ENCODE results near the gene EIPR1.
"Not testable (repeated sequence)": the region's sequence is repeated elsewhere in the genome, so short reads cannot be mapped to it uniquely, and the experiment has no call there.

The EIPR1 gene

GRCh38 chr2:3291750-3292149 is 85.9 kb downstream of the EIPR1 start:
- no peak overlapping the region for H3K27ac ChIP-seq
- no peak for DNase-seq (ENCODE audit: low read depth, low spot score)

DNA sequence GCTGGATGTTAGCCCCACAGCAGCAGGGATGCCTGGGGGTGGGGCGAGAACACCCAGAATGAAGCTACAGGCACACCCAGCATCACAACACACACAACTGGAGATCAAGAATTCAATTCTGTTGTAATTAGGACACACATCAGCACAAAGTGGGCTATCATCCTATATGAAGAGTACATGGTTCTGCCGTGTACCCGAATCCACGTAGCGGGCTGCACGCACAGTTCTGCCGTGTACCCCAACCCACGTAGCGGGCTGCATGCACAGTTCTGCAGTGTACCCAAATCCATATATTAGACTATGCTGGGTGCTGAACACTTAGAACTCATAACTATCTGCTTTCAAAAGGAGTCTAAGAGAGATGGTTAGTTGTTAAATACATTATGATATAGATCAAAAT is 86.5 kb downstream of the EIPR1 start:
- no peak overlapping the region for H3K27ac ChIP-seq
- DNase-seq (ENCODE audit: low read depth, low spot score): no peak

- H3K27ac ChIP-seq: no peak overlapping the region
- DNase-seq (ENCODE audit: low read depth, low spot score): no peak
Observed at GRCh38 chr2:3290655-3291054, 87.0 kb downstream of the EIPR1 start.

DNA sequence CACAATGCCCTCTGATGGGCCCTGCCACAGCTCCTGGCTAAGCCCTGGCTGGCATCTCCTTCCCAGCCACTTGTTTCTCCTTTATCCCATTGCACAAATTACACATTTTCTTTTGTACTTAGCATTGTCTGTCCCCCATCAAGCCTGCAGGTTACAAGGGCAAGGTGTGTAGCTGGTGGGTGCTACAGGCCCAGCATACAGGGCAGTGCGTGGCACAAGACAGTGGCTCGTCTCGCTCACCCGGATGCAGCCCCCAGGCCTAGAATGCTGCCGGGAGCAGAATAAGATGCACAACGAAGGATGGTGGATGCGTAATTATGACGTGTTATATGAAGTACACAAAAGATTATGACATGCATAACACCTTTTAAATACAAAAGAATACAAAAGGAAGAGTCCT is 87.6 kb downstream of the EIPR1 start:
- no peak overlapping the region for H3K27ac ChIP-seq
- DNase-seq (ENCODE audit: low read depth, low spot score): no peak

DNA sequence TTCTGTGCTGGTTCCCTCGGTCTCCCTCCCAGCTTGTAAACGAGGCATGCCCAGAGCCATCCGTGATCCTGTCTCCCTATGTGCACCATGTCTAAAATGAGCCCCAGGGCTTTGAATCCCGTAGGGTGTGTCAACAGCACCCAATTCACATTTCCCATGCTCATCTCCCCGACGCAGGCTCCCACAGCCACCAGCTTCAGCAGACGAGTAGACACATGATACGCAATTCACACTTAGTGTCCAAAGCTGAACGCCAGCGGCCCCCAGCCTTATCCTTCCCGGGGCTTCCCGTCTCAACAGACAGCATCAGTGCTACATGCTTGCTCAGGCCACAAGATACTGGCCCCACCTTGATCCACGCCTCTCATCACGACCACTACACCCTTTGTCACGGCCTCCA is 88.1 kb downstream of the EIPR1 start:
- DNase-seq (ENCODE audit: low read depth, low spot score): no peak
- H3K27ac ChIP-seq: no peak overlapping the region

GRCh38 chr2:3289171-3289515 is 88.5 kb downstream of the EIPR1 start:
- DNase-seq (ENCODE audit: low read depth, low spot score): no peak
- H3K27ac ChIP-seq: no peak overlapping the region

GRCh38 chr2:3288470-3289170 is 89.0 kb downstream of the EIPR1 start:
- no peak for DNase-seq (ENCODE audit: low read depth, low spot score)
- H3K27ac ChIP-seq: no peak overlapping the region

- DNase-seq (ENCODE audit: low read depth, low spot score): no peak
- H3K27ac ChIP-seq: no peak overlapping the region
Observed at GRCh38 chr2:3287896-3288295, 89.7 kb downstream of the EIPR1 start.

DNA sequence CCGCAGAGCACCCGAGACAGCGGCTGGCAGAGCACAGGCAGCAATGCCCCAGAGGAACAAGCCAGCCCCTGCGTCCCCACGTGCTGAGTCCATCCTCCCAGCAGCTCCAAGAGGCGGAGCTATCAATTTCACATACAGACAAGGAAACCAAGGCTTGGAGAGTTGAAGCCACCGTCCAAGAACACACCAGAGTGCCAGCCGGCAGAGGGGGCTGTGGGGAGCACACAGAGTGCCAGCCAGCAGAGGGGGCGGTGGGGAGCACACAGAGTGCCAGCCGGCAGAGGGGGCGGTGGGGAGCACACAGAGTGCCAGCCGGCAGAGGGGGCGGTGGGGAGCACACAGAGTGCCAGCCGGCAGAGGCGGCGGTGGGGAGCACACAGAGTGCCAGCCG is 91.0 kb downstream of the EIPR1 start:
- H3K27ac ChIP-seq; DNase-seq (ENCODE audit: low read depth, low spot score): not testable (repeated sequence)

DNA sequence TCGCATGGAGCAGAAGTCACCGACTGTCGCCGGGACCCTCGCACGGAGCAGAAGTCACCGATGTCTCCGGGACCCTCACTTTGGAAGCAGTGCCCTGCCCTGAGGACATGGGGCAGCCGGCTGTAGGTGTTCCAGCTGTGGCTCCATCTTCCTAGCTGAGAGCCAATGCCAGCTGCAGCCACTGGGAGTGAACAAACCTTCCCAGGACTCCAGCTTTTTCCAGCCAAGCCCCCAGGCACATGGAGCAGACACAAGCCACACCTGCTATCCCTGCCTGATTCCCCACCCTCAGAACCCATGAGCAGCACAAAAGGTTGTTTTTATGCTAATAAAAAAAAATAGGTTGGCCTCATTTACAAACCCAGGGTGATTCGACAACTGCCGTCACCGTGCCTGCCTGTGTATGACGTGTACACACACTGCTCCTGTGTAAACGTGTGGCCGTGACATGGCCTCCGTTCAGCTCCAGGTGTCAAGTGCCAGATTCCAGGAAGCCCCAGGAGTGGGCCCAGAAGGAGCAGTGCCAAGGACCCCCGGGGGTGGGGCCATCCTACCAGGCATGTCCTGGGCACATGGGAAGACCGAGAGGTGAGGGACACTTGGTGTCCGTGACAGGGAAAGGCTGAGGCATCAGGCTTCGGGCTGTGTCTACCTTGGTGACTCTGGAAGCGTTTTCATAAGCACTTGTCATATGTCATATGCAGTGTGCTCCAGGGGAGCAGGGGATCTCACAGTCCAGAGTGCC is 91.5 kb downstream of the EIPR1 start:
- DNase-seq (ENCODE audit: low read depth, low spot score): no peak
- no peak overlapping the region for H3K27ac ChIP-seq

GRCh38 chr2:3284657-3285630 is 92.7 kb downstream of the EIPR1 start:
- no peak overlapping the region for H3K27ac ChIP-seq
- no peak for DNase-seq (ENCODE audit: low read depth, low spot score)

DNA sequence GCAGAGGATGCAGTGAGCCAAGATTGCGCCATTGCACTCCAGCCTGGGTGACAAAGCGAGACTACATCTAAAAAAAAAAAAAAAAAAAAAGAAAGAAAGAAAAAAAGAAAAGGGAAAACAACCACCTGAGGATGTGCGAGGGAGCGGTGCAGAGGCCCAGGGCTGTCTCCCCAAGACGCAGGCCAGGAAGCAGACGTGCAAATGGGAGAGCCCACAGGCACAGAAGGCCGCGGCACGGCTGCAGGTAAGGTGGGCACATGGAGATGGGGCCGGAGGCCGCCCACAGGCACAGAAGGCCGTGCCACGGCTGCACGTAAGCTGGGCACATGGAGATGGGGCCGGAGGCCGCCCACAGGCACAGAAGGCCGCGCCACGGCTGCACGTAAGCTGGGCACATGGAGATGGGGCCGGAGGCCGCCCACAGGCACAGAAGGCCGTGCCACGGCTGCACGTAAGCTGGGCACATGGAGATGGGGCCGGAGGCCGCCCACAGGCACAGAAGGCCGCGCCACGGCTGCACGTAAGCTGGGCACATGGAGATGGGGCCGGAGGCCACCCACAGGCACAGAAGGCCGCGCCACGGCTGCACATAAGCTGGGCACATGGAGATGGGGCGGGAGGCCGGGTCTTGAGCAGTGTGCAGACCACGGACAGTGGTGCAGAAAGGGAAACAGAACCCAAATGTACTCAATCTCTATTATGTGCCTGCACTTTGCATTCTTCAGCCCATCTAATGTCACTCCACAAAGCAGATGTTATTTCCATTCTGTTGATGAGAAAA is 93.6 kb downstream of the EIPR1 start:
- not testable (repeated sequence) for H3K27ac ChIP-seq

DNA sequence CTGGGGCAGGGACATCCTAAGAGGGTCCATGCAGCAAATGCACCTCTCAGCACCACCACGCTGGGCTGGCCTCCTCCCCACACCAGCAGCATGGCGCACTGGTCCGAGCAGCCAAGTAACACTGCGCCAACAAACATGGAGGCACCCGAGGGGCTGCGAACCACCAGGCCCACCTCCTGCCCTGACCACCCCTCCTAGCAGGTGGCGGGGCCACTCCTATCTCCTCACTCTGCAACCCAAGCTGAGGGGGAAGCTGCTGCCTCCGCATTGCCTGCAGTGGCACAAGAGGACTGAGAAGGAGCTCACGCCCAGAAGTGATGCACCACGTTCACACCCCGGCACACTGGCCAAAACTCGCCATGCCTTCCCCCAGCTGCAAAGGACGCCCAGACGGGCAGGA is 94.4 kb downstream of the EIPR1 start:
- no peak for DNase-seq (ENCODE audit: low read depth, low spot score)
- H3K27ac ChIP-seq: no peak overlapping the region

More for the DNA sequence above, 93.6 kb downstream of the EIPR1 start:
- not testable (repeated sequence) for DNase-seq (ENCODE audit: low read depth, low spot score)

GRCh38 chr2:3282056-3282998 is 95.3 kb downstream of the EIPR1 start:
- no peak overlapping the region for H3K27ac ChIP-seq
- DNase-seq (ENCODE audit: low read depth, low spot score): peak; percentile 36

DNA sequence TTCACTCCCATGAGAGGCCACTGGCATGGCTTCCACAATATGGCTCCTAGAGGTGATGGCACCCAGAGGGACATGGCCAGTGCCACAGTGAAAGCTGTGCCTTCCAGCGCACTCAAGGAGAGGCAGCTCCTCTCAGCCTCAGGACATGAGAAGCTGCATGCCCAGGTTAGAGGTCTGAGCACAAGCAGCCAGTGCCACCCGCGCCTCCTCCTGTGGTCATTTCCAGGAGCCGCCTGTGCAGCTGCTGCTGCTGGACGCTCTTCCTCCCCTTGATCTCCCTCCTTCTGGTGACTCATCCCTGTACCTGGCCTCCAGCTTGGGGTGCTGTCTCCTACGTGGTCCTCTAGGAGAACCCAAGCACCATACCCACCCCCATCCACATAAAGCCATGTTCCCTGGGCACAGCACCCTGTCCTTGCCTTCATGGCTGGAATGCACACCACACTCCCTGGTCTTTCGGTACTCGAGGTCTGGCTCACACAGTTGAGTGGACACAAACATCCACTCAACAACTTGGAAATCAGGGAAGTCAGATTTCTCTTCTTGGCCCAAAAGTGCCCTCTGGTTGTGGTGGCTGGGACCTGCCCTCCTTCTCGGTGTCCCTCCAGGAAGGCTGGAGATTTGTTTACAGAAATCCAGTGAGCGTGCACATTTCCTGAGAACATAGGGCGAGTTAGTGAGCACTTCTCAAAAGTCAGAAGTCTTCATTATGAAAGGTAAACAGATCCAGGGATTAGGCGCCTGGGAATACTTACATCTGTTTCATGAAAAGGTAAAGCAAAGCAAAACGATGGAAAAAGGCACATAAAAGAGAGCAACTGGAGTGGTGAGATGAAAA is 96.7 kb downstream of the EIPR1 start:
- DNase-seq (ENCODE audit: low read depth, low spot score): no peak
- no peak overlapping the region for H3K27ac ChIP-seq

GRCh38 chr2:3280197-3280596 is 97.4 kb downstream of the EIPR1 start:
- no peak overlapping the region for H3K27ac ChIP-seq
- DNase-seq (ENCODE audit: low read depth, low spot score): no peak

GRCh38 chr2:3279236-3279960 is 98.2 kb downstream of the EIPR1 start:
- no peak for DNase-seq (ENCODE audit: low read depth, low spot score)
- H3K27ac ChIP-seq: no peak overlapping the region
